ENCODE data around the gene GJA8.

DNA sequence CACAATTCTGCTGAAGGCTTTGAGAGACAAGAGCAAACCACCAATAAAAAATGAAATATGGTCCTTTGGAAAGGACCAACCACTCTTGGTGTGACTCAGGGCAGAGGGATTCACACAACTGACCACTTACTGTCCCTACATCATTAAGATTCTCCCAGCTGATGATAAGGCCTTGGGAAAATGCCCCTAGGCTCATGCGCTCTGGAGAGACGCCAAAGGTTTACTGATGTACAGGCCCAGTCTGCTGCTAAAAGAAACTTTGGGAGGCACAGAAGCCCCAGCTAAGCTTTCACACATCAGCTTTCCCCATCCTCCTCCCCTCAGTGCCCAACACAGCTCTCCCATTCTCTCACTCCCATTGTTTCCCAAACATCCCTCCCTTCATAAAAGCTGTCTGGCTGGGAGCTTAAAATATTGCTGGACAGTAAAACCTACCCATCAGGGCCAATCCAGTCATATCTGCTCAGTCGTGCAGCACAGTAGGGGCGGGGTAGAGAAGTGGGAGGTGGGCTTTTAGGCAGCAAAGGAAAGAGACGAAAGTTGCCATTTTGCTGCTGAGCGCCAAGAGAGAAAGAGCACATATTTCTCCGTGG is at the start of gene GJA8:
- TF ChIP-seq, protein P1, sequence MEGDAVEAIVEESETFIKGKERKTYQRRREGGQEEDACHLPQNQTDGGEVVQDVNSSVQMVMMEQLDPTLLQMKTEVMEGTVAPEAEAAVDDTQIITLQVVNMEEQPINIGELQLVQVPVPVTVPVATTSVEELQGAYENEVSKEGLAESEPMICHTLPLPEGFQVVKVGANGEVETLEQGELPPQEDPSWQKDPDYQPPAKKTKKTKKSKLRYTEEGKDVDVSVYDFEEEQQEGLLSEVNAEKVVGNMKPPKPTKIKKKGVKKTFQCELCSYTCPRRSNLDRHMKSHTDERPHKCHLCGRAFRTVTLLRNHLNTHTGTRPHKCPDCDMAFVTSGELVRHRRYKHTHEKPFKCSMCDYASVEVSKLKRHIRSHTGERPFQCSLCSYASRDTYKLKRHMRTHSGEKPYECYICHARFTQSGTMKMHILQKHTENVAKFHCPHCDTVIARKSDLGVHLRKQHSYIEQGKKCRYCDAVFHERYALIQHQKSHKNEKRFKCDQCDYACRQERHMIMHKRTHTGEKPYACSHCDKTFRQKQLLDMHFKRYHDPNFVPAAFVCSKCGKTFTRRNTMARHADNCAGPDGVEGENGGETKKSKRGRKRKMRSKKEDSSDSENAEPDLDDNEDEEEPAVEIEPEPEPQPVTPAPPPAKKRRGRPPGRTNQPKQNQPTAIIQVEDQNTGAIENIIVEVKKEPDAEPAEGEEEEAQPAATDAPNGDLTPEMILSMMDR (conservative IDR thresholded peaks at IDR 0.05), result no peak
- TF ChIP-seq ZFX (IDR thresholded peaks at IDR 0.05), result no peak

All from C4-2B (cell line).